ENCODE data around the gene FBXO28.

Gene FBXO28

GRCh38 chr1:224182866-224183590 lies 69.1 kb downstream of the FBXO28 start, which contains the start of gene DEGS1:
DEGS1 (plus strand) TSS chr1:224183240; CDS start chr1:224183337, 97 bp downstream.
- H3K4me3 ChIP-seq (ENCODE audit: low read depth, low read length), result peak within 1 kb of the TSS; percentile 91
- TF ChIP-seq CTCF (IDR thresholded peaks at IDR 0.05; ENCODE audit: borderline replicate concordance, insufficient read depth, low read depth, low read length), result no peak

GRCh38 chr1:224183591-224184312 lies 69.8 kb downstream of the FBXO28 start:
- peak overlapping the region; percentile 91 for H3K4me3 ChIP-seq (ENCODE audit: low read depth, low read length)
- no peak for TF ChIP-seq CTCF (IDR thresholded peaks at IDR 0.05; ENCODE audit: borderline replicate concordance, insufficient read depth, low read depth, low read length)

- TF ChIP-seq CTCF (IDR thresholded peaks at IDR 0.05; ENCODE audit: borderline replicate concordance, insufficient read depth, low read depth, low read length), result no peak
- peak overlapping the region; percentile 91 for H3K4me3 ChIP-seq (ENCODE audit: low read depth, low read length)
Measured at GRCh38 chr1:224185208-224185607, 71.3 kb downstream of the FBXO28 start.

DNA sequence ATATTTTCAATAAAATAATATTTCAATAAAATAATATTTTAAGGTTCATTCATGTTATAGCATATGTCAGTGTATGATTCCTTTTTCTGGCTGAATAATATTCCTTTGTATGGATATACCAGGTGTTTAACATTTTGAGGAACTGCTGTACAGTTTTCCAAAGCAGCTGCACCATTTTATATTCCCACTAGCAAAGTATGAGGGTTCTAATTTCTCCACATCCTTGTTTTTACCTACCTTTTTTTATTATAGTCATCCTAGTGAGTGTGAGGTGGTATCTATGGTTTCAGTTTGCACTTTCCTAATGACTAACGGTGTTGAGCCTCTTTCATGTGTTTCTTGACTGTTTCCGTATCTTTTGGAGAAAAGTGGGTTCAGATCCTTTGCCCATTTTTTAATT lies 74.4 kb downstream of the FBXO28 start:
- TF ChIP-seq CTCF (IDR thresholded peaks at IDR 0.05; ENCODE audit: borderline replicate concordance, insufficient read depth, low read depth, low read length), result no peak
- H3K4me3 ChIP-seq (ENCODE audit: low read depth, low read length), result no peak overlapping the region

GRCh38 chr1:224189561-224189960 lies 75.7 kb downstream of the FBXO28 start:
- TF ChIP-seq CTCF (IDR thresholded peaks at IDR 0.05; ENCODE audit: borderline replicate concordance, insufficient read depth, low read depth, low read length), result no peak
- no peak overlapping the region for H3K4me3 ChIP-seq (ENCODE audit: low read depth, low read length)

- TF ChIP-seq CTCF (IDR thresholded peaks at IDR 0.05; ENCODE audit: borderline replicate concordance, insufficient read depth, low read depth, low read length), result no peak
- no peak overlapping the region for H3K4me3 ChIP-seq (ENCODE audit: low read depth, low read length)
Measured at GRCh38 chr1:224192082-224192788, 78.3 kb downstream of the FBXO28 start.

Measured in GM12875 (cell line).